Prostate gland (tissue), 2 donors: ENCODE data around the gene MRTFB.

Experiments used
- CTCF ChIP-seq, 4 experiments: fragments of 200-600 bp in 2 of 4; fragments of 450-650 bp in 2 of 4; sonication (generic) in 2 of 4; IDR thresholded peaks; 1 replicate in 3 of 4; 2 replicates in 1 of 4; pipeline ENCODE4 v1.5.1; 2016 to 2019; ENCODE audit warnings: antibody characterized with exemption in 4 of 4, mild to moderate bottlenecking in 2 of 4, moderate library complexity in 2 of 4
- POLR2AphosphoS5 ChIP-seq: sonication (generic); formaldehyde crosslinking; IDR thresholded peaks from one replicate; pipeline ENCODE4 v1.6.1; 2017; ENCODE audit warnings: antibody characterized with exemption

- TF ChIP-seq CTCF (IDR thresholded peaks at IDR 0.05): no peak
- no peak for TF ChIP-seq POLR2AphosphoS5
Observed at GRCh38 chr16:14063618-14064581, 7.2 kb upstream of the MRTFB start.
